ENCODE data around the gene BCL6B. TPM values are rescaled to one million over a fixed set of nuclear protein-coding genes. Genes with fewer than 3 reads are reported as not detected.

BCL6B gene
- total and polyA plus RNA-seq, 2 experiments from 2014 or later = 1.7 TPM; not detected in 1

GRCh38 chr17:7023576-7024401 lies 939 bp downstream of the BCL6B start:
- DNase-seq (ENCODE audit: low read depth in 1 of 2, low spot score in 1 of 2) = peak; percentile 61 to 93
- Histone ChIP-seq H3K9me3 (ENCODE audit: low read depth) (no peaks in the 10 kb centered on the region), H3K4me1 (ENCODE audit: low read depth) (no peaks in the 10 kb centered on the region), H3K36me3 (no peaks in the 10 kb centered on the region), H3K27ac (no peak overlapping the region), H3K4me3 (no peak overlapping the region), H3K27me3 (peaks cover 22% of the 10 kb centered on the region)
- TF ChIP-seq CTCF (IDR thresholded peaks at IDR 0.05; ENCODE audit: low read depth, low read length) = no peak

- H3K9me3 ChIP-seq (ENCODE audit: low read depth) = no peaks in the 10 kb centered on the region
- no peak overlapping the region for H3K4me3 ChIP-seq
- DNase-seq (ENCODE audit: low read depth in 1 of 2, low spot score in 1 of 2) = no peak
- H3K27me3 ChIP-seq = peaks cover 22% of the 10 kb centered on the region
- no peak for TF ChIP-seq CTCF (IDR thresholded peaks at IDR 0.05; ENCODE audit: low read depth, low read length)
- no peaks in the 10 kb centered on the region for H3K36me3 ChIP-seq
- H3K27ac ChIP-seq = no peak overlapping the region
- no peaks in the 10 kb centered on the region for H3K4me1 ChIP-seq (ENCODE audit: low read depth)
These were observed 1.5 kb downstream of the BCL6B start for GRCh38 chr17:7024402-7024785.

DNA sequence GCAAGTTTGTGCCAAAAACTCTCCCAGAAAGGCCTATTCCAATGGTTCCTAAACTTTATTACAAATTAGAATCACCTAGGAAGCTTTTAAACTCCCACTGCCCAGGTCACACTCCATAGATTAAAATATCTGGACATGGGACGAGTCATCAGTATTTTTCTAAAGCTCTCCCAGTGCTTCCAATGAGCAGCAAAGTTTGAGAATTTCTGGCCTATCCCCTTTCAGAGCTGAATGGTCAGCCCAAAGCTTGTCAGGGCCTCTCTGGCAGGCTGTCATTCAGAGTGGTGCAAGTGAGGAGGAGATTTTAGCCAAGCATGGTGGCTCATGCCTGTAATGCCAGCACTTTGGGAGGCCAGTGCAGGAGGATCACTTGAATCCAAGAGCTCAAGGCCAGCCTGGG lies 2.4 kb downstream of the BCL6B start:
- no peaks in the 10 kb centered on the region for H3K36me3 ChIP-seq
- no peaks in the 10 kb centered on the region for H3K9me3 ChIP-seq (ENCODE audit: low read depth)
- DNase-seq (ENCODE audit: low read depth in 1 of 2, low spot score in 1 of 2) = no peak
- no peak overlapping the region for H3K4me3 ChIP-seq
- no peaks in the 10 kb centered on the region for H3K4me1 ChIP-seq (ENCODE audit: low read depth)
- peaks cover 22% of the 10 kb centered on the region for H3K27me3 ChIP-seq
- H3K27ac ChIP-seq = no peak overlapping the region
- no peak for TF ChIP-seq CTCF (IDR thresholded peaks at IDR 0.05; ENCODE audit: low read depth, low read length)

- DNase-seq (ENCODE audit: low read depth in 1 of 2, low spot score in 1 of 2) = no peak
- H3K4me1 ChIP-seq (ENCODE audit: low read depth) = no peaks in the 10 kb centered on the region
- peaks cover 22% of the 10 kb centered on the region for H3K27me3 ChIP-seq
- no peaks in the 10 kb centered on the region for H3K36me3 ChIP-seq
- no peak overlapping the region for H3K27ac ChIP-seq
- no peak overlapping the region for H3K4me3 ChIP-seq
- TF ChIP-seq CTCF (IDR thresholded peaks at IDR 0.05; ENCODE audit: low read depth, low read length) = no peak
- no peaks in the 10 kb centered on the region for H3K9me3 ChIP-seq (ENCODE audit: low read depth)
These were observed 3.7 kb downstream of the BCL6B start for GRCh38 chr17:7026471-7027115.

- TF ChIP-seq CTCF (IDR thresholded peaks at IDR 0.05; ENCODE audit: low read depth, low read length) = no peak
- Histone ChIP-seq H3K36me3 (no peaks in the 10 kb centered on the region), H3K27ac (no peak overlapping the region), H3K4me3 (no peak overlapping the region), H3K9me3 (ENCODE audit: low read depth) (no peaks in the 10 kb centered on the region), H3K4me1 (ENCODE audit: low read depth) (no peaks in the 10 kb centered on the region), H3K27me3 (peaks cover 18% of the 10 kb centered on the region)
- no peak for DNase-seq (ENCODE audit: low read depth in 1 of 2, low spot score in 1 of 2)
These were observed 4.5 kb downstream of the BCL6B start for GRCh38 chr17:7027335-7027734.

All from cardiac muscle cell (in vitro differentiated cells and primary cell).